ENCODE results near the gene S100PBP. TPM values are rescaled to one million over a fixed set of nuclear protein-coding genes. Genes with fewer than 3 reads are reported as not detected.

S100PBP gene
- total RNA-seq: 18.0 and 20.1 TPM in 2 replicates

GRCh38 chr1:32817159-32817814 lies at the start of gene S100PBP, which contains the start of gene YARS1:
Gene S100PBP, plus strand, starts transcription at chr1:32817653. Its CDS starts 8,447 bp downstream, at chr1:32826100.
Gene YARS1, minus strand, starts transcription at chr1:32817358. Its CDS starts 114 bp downstream, at chr1:32817244.

GRCh38 chr1:32870615-32871363 lies 53.3 kb downstream of the S100PBP start, which contains the start of gene FNDC5:
Gene FNDC5, minus strand, starts transcription at chr1:32870912.

DNA sequence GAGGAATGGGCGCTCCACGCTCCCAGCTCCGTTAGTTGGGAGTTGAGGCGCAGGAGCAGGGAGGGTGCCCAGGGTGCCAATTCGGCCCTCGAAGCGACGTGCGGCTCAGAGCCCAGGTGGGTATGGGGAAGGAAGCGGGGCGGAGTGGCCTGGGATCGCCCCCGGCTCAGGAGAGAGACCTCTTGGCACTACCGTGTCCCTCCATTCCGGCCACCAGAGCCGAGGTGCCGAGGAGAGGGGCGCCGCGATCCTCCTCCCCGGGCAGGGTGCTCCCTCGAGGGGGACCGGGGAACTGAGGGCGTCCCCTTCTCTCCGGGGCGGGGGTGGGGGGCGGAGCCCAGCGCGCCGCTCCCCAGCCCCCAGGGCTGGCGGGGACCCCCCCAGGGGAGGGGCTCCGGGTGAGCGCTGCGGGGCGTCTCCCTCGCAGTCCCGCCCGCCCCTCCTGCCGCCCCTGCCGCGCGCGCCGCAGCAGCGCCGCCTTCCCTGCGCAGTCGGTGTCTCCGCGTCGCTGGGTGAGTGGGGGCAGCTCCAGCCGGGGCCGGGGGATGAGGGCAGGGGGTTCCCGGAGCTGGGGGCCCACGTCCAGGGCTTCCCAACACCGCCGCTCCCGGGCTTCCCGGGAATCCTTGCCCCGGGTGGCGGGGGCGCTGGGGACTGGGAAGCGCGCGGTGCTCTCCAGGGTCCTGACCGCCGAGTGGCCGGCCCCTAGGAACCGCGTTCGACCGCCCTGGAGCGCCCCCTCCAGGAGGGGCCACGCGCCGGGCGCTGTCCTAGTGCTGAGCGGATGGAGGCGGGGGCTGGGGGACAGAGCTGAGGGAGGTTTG lies 68.8 kb downstream of the S100PBP start, which contains the start of gene HPCA:
HPCA (plus strand) TSS at position 488 of the 824 bp plus-strand sequence. CDS start 2,408 bp downstream, outside the sequence.

DNA sequence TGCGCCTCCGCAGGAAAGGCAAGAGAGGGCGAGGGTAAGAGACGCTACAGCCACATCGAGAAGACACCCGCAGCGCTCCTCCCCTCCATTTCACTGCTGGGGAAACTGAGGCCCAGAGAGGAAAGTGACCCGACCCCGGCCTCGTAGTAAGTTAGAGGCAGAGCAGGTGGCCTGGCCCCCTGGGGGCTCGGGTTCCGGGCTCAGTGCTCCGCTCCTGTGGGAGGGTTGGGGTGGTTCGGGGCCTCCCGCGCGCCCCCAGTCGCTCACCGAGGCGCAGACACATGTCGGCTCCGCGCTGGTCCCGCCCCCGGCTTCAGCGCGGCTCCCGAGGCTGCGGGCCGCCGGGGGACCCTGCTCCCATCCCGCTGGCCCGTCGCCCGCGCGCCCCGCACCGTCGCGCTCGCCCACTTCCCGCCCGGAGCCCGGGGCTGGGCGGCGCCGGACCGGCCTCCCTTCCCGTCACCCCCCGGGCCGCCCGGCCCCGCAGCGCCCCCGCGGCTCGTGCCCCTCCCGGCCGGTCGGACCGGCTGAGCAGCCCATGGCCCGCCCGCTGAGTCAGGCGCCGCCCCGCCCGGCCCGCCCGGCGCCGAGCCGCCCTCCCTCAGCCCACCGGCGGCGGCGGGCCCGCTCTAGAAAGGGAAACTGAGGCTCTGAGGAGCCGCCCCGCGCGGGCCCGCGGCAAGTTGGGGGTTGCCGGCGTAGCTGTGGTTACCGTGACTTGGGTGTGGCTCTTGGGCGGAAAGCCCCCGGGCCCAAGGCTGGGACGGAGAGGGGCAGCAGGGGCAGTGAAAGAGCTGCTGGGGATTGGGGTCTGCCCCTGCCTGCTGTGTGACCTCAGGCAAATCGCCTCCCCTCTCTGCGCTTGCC lies 83.7 kb downstream of the S100PBP start, which contains the start of gene TMEM54:
TMEM54 (minus strand) TSS at position 434 of the 867 bp plus-strand sequence; CDS start at position 283, 151 bp downstream.

Other genes with a start within 250 kb of the S100PBP start
- 29.1 and 35.1 TPM in 2 replicates for gene ZBTB8OS, start 167.1 kb upstream of the S100PBP start, total RNA-seq
- 83.0 and 139 TPM in 2 replicates for gene RBBP4, start 166.4 kb upstream of the S100PBP start, total RNA-seq
- 2.4 and 5.2 TPM in 2 replicates for gene SYNC, start 114.9 kb upstream of the S100PBP start, total RNA-seq
- 65.9 and 134 TPM in 2 replicates for gene YARS1, start 295 bp upstream of the S100PBP start, total RNA-seq
- gene FNDC5, start 53.3 kb downstream of the S100PBP start, total RNA-seq: 0.13 and 0.24 TPM in 2 replicates
- not detected in 2 replicates for gene HPCA, start 68.8 kb downstream of the S100PBP start, total RNA-seq
- 17.2 and 113 TPM in 2 replicates for gene TMEM54, start 83.7 kb downstream of the S100PBP start, total RNA-seq
- 6.5 and 21.2 TPM in 2 replicates for gene RNF19B, start 147.2 kb downstream of the S100PBP start, total RNA-seq
- 115 and 157 TPM in 2 replicates for gene AK2, start 219.2 kb downstream of the S100PBP start, total RNA-seq